A549 treated with AZD2906 at 1 μM for 4 hours (cell line): Measurements from ENCODE around the gene MYO1B. TPM values are rescaled to one million over a fixed set of nuclear protein-coding genes. Genes with fewer than 3 reads are reported as not detected.

Source experiments
- total RNA-seq: library from RNA; stranded (reverse); fragments of 200-300 nt; extraction: Qiagen RNA extraction; gene quantifications from 5 replicates; pipeline ENCODE4 v1.2.3, GENCODE V29; 2022

MYO1B gene
- total RNA-seq = 42.4 to 64.3 TPM (median 44.8 TPM) in 5 replicates

DNA sequence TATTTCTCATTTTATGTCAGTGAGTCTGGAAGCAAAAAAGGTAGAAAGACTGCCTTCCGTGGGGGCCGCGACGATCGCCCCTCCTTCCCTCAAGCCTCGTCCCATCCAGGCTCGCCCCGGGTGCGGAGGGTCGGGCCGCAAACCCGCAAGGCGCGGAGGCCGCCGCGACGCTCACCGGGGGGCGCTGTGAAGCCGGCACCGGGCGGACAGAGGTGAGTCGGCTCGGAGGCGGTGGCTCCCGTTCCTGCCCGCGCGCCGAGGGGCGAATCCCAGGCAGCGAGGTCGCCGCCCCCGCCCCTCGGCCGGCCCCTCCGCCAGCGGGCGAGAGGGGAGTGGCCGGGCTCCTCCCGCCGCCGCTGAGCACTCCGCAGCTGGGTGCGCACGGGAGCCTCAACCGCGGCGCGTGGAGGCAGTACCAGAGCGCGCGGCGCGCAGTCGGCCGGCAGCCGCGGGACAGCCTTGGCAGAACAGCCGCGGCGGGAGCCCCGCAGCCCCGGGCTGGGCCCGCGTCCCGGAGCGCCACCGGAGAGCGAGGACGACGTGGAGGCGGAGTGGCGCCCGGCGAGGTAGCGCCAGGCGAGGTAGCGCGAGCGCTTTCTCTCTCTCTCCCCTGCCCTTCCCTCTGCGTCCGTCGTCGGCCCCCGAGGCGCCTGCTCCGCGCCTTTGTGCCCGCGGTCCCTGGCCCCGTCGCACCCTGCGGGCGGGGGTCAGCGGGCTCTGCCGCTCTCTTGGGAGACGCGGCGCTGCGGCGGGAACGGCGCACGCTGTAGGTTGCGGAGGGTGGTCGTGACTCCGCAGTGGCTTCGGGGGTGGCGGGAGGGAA lies at the start of gene MYO1B:
MYO1B (plus strand) TSS at position 359 of the 823 bp plus-strand sequence. CDS start 31,492 bp downstream, outside the sequence.

Other genes starting within 250 kb of the MYO1B start
- gene STAT1, start 231.2 kb upstream of the MYO1B start, total RNA-seq = 48.6 to 60.2 TPM (median 52.7 TPM) in 5 replicates
- 3.5 to 5.2 TPM (median 4.5 TPM) in 5 replicates for gene STAT4, start 94.4 kb upstream of the MYO1B start, total RNA-seq